Jurkat, Clone E6-1 (cell line): Measurements from ENCODE around the gene SAMD3.
A peak's percentile ranks its signal among the peaks of the same experiment; 100 is the strongest.
"Not testable (repeated sequence)": the region's sequence is repeated elsewhere in the genome, so short reads cannot be mapped to it uniquely, and the experiment has no call there.

Experiments
- DNase-seq: peaks from one replicate; pipeline ENCODE4 v3.0.0-alpha.2; 2011; ENCODE audit warnings: low read depth, low spot score
- H3K4me3 ChIP-seq: 2 replicates; pipeline ENCODE4 v1.5.1; 2011; ENCODE audit warnings: mild to moderate bottlenecking, low read length, control low read depth, moderate library complexity

Gene SAMD3

GRCh38 chr6:130216620-130217019 is 6.1 kb downstream of the SAMD3 start:
- no peak overlapping the region for H3K4me3 ChIP-seq
- no peak for DNase-seq

- peak; percentile 77 for DNase-seq
- no peak overlapping the region for H3K4me3 ChIP-seq
Measured at GRCh38 chr6:130215526-130215925, 7.2 kb downstream of the SAMD3 start.

- no peak overlapping the region for H3K4me3 ChIP-seq
- no peak for DNase-seq
Measured at GRCh38 chr6:130212215-130212874, 10.4 kb downstream of the SAMD3 start.

GRCh38 chr6:130211691-130212090 is 11.1 kb downstream of the SAMD3 start:
- no peak for DNase-seq
- H3K4me3 ChIP-seq, result no peak overlapping the region

GRCh38 chr6:130207979-130208649 is 14.6 kb downstream of the SAMD3 start:
- H3K4me3 ChIP-seq, result no peak overlapping the region
- no peak for DNase-seq

GRCh38 chr6:130206479-130206878 is 16.3 kb downstream of the SAMD3 start:
- DNase-seq, result no peak
- H3K4me3 ChIP-seq, result no peak overlapping the region

GRCh38 chr6:130204322-130204721 is 18.4 kb downstream of the SAMD3 start:
- DNase-seq, result no peak
- H3K4me3 ChIP-seq, result no peak overlapping the region

- no peak for DNase-seq
- H3K4me3 ChIP-seq, result no peak overlapping the region
Measured at GRCh38 chr6:130203370-130203769, 19.4 kb downstream of the SAMD3 start.

- no peak overlapping the region for H3K4me3 ChIP-seq
- no peak for DNase-seq
Measured at GRCh38 chr6:130202782-130203181, 20.0 kb downstream of the SAMD3 start.

- no peak overlapping the region for H3K4me3 ChIP-seq
- no peak for DNase-seq
Measured at GRCh38 chr6:130200020-130200419, 22.7 kb downstream of the SAMD3 start.

- DNase-seq, result no peak
- H3K4me3 ChIP-seq, result no peak overlapping the region
Measured at GRCh38 chr6:130198483-130199035, 24.2 kb downstream of the SAMD3 start.

GRCh38 chr6:130197816-130198482 is 24.8 kb downstream of the SAMD3 start:
- DNase-seq, H3K4me3 ChIP-seq: not testable (repeated sequence)

GRCh38 chr6:130194434-130194833 is 28.3 kb downstream of the SAMD3 start:
- DNase-seq, H3K4me3 ChIP-seq: not testable (repeated sequence)

- DNase-seq, result no peak
- no peak overlapping the region for H3K4me3 ChIP-seq
Measured at GRCh38 chr6:130190701-130191690, 31.8 kb downstream of the SAMD3 start.

GRCh38 chr6:130189531-130190397 is 33.0 kb downstream of the SAMD3 start:
- H3K4me3 ChIP-seq, result no peak overlapping the region
- DNase-seq, result no peak

- H3K4me3 ChIP-seq, result no peak overlapping the region
- DNase-seq, result no peak
Measured at GRCh38 chr6:130188207-130188899, 34.4 kb downstream of the SAMD3 start.

- no peak for DNase-seq
Measured at GRCh38 chr6:130187335-130188206, 35.2 kb downstream of the SAMD3 start.

More at GRCh38 chr6:130187335-130188206, 35.2 kb downstream of the SAMD3 start:
- H3K4me3 ChIP-seq, result no peak overlapping the region
